Ramos (cell line): ENCODE measurements around the gene ZNF683.

Experiments
- in situ Hi-C: fragments of 300-500 bp; cut with MboI; formaldehyde crosslinking; loops from one replicate; pipeline ENCODE4 v1.14.3; 2022; ENCODE audit warnings: low sequenced_read_pairs; ENCODE audit not compliant: unreplicated experiment

Gene ZNF683

DNA sequence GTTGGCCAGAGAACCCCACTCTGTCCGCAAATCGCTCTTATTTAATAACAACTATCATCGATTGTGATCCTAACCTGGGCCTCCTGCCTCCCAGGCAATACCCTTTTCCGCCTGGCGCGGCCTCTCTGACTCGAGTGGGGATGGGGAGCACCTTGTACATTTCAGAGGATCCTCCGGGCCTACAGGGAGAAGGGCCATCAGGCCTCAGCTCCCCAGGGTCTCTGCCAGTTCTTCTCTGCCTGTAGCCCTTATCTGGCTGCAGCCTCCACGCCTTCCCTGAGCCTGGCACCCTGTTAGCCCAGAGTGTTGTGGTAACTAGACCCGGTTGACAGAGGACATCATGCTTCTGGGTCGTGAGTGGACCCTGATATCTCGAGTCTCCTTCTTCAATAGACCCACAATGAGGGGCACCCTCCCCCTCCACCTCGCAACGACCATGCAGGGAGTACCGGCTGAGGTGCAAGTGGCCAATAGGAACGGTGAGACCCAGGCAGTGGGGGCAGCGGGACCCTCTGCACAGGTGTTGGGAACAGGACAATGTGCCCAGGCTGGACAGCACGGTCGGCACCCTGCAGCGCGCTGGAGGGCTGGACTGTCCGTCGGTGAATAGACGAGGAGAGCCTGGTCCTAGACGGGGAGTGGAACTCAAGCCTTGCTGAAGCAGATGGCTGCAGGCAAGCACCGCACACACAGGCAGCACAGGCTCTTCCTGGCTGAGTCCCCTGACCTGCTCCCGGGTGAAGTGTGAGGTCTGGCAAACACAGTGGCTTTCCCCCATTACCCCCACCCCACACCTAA lies 11.5 kb downstream of the ZNF683 start:
- in situ Hi-C loops = loop anchor here (5.0 kb wide), 1 partner anchor 79 kb away; the partner anchor contains the start of gene SH3BGRL3

DNA sequence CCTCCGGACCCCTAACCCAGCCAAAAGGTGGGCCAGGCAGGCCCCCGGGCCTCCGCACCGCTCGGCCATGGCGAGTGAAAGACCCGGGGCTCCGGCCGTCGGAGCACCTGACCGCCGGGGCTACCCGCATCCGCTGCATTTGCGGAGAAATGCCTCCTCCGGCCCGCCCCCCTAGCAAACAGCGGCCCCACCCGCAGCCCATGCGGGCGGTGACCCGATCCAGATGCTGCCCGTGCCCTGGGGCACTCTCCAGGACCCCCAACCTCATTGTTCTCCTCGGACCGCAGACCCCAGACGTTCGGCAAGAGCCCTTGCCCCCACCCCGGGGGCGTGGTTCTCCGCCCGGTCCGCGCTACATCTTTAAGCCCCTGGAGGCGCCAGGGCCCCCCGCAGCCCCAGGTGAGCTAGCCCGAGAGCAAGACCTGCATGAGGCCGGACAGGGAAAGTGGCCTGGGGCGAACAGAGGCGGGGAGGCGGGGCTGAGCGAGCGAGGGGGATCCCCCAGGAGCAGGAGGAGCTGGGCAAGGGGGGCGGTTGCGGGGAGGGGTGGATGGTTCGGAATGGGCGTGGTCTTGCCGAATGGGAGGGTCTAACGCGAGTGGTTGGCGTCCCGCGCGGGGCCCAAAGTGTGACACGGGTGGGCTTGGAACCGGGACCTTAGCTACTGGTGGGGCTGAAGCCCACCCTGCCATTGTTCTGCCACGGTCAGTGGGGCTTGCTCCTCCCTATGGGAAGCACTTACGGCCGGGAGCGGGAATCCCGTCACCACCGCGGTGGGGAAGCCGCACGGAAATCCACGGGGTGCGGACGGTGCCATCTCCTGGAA lies 12.4 kb downstream of the ZNF683 start:
- in situ Hi-C loops = loop anchor here (5.0 kb wide), 1 partner anchor 78 kb away; the partner anchor contains the start of gene SH3BGRL3

DNA sequence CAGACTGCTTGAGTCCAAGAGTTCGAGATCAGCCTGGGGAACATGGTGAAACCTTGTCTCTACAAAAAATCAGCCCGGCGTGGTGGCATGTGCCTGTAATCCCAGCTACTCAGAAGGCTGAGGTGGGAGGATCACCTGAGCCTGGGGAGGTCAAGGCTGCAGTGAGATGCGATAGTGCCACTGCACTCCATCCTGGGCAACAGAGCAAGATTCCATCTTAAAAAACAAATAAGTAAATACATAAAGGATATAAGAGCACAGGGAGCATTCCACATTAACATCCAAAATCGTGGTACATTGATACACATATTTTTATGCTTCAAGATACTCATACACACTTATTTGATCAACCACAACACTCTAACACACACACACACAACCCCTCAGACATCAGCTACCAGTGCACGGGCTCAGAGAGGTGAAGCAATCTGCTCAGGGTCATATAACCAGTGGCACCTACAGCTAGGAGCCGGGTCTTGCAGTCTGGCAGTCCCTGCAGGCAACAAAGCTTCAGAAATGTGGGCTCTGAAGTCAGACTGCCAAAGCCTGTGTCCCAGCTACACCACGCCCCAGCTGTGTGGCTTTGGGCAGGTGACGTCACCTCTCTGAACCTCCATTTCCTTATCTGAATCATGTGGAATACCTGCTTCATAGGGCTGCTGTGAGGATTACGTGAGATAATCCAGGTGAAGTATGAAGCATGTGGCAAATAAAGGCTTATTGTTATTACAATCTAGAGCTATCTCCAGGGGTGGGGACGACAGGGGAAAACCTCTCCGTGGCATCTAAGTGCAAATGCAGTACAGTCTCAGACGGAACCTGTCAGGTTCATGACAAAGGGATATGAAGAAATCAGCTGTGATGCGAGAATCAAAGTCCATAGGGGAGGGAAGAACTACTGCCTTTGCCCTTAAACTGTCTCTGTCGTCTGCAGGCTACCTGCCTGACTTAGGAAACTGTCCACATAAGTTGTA lies 13.9 kb downstream of the ZNF683 start:
- in situ Hi-C loops = no loop called here

DNA sequence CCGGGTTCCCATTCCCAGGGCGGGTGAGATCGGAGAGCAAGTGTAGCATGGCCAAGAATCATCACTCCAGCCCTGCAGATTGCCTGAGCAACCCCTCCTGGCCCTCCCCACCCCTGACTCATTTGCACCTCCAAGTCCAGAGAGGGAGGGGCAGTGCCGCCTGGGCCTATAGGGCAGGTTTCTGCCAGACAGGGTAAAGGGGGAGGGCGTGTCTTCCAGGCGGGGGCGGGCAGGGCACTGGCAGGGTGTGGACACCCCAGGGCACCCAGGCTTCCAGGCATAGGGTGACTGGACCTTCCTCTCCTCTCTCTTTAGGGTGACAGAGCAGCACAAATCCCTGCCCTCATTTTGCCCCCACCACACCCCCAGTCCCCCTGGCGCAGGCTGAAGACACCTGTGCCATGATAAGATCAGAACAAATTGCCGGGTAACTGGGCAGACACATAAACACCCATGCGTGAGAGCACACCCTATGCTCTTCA lies 15.4 kb downstream of the ZNF683 start:
- in situ Hi-C loops = no loop called here

DNA sequence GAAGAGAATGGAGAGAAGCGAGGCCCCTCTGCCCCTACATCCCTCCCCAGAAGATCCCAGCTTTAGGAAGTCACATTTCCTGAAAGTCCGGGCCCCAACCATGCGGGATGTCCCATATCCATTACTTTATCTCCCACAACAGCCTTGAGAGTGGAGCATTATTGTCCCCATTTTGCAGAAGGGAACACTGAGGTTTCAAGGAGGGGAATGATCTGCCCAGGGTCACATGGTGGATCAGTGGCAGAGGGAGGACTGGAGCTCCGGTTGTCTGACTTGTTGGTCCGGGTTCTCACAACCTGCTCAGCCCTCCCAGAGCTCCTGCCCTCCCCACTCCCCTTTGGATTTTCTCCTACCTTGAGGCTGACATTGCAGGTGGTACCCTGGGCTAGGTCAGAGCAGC lies 16.4 kb downstream of the ZNF683 start:
- in situ Hi-C loops = no loop called here

DNA sequence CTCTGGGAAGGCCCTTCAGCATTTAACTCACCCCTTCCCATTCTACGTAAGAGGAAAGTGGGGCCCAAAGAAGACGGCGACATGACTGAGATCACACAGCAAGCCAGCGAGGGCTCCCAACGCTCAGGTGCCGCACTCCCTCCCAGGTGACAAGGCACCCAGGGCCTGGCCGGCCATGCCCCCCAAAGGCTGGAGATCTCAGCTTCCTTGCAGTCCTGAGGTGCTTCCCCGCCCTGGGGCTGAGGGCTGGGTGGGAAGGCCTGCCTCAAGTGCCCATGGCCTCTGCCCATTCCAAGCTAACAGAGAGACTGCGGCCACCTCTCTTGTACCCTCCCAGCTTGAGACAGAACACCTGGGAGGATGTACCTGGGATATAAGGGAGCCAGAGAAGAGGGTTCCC lies 17.6 kb downstream of the ZNF683 start:
- in situ Hi-C loops = no loop called here

DNA sequence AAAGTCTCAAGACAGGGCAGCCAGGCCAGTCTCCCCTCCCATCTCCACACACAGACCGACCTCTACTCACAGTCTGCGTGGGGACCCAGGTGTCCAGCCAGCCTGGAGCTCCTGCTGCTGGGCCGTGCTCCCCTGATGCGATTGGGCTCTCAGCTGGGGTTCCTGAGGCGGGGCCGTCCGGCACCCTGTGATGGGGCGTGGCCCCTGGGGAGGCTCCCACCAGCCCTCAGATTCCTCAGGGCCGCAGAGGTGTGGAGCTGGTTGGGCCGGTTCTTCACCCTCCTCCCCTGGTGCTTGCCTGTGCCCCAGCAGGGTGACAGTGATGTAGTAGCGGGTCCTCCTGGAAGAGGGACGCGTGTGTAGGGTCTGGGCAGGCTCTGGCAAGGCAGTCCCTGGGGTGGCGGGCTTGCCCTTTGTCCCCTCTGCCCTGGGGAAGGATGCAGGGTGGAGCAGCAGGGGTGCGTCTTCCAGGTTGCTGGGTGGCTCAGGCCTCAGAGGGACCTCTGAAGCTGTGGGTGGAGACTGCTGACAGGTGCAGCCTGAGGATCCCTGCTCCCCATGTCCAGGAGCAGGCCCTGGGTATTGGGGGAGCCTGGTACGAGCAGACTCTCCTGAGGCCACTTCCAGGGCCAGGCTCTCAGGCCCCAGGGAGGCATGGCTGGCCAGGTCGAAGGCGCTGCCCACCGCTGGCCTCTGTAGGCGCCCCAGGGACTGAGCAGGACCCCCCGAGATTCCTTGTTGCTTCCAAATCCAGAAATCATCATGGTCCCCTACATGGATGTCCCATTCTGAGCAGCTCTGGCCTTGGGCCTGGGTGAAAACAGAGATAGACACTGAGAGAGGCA lies 18.4 kb downstream of the ZNF683 start, which contains the start of gene CRYBG2:
CRYBG2 (minus strand) TSS at position 155 of the 845 bp plus-strand sequence. CDS start 7,473 bp downstream, outside the sequence.
- in situ Hi-C loops = no loop called here

DNA sequence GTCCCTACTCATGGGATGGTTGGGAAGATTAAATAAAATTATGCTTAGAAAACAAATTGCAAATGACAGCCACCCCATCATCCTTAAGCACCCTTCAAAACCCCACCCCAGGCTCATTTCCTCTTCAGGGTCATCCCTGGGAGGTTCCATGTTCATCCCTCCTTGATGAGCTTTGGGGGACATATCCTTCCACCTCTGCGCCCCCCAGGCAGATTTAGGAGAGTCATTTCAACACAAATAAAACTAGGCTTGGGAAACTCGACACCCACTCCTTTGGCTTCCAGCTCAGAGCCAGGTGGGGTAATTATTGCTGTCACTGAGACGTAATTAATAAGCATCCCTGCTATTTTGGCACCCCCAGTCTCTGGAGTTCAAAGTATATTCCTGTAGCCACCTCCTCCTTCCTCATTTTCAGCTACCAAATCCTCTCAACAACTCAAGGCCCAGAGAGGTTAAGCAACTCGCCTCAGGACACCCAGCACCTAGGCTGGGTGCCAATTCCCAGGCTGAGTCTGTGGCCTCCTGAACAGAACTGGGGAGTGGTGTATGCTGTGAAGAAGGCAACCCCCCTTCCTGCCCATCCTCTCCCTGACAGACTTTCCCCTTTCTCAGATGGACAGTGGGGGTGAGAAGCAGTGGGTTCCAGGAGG lies 19.2 kb downstream of the ZNF683 start:
- in situ Hi-C loops = no loop called here

DNA sequence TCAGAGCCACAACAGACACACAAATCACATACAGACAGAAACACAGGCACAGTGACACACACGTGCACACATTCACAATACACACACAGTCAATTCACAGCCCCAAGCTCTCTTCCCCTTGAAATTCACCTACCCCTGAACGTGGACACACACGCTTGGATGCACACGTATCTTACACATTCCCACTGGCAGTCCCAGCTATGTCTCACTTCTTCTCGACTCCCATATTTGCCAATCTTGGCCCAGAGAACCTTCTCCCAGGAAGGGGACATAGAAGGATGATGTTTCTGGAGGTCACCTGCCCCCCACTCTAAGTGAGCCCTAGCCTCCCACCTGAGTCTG lies 20.2 kb downstream of the ZNF683 start:
- in situ Hi-C loops = no loop called here

DNA sequence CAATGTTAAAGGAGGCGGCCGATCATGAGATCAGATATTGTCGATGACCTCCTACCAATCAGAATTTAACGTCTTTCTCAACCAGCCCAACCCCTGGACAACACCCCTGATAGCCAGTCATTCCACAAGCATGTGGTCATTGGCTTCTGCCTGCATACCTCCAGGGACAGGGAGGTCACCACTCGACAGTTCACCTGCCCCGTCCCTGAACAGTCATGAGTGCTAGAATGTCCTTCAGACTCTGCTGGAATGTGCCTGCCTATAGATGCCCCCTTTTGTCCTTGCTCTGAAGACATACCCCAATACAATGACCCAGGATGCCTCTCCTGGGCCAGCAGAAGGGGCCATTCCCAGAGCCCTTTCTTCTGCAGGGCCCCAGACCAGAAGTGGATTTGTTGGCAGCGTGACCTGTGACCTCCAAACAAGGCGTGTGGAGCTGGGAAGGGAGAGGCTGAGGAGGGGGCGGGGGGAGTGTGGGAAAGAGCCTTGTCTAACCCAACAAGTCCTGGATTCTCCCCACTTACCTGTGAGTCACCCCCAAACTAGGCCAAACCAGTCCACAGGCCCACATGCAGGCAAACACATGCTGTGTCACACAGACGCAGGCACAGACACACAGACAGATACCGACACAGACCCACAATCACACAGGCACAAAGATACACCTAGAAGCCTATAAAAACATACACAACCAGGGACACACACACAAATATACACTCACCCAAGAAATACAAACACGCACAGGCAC lies 20.8 kb downstream of the ZNF683 start:
- in situ Hi-C loops = no loop called here

DNA sequence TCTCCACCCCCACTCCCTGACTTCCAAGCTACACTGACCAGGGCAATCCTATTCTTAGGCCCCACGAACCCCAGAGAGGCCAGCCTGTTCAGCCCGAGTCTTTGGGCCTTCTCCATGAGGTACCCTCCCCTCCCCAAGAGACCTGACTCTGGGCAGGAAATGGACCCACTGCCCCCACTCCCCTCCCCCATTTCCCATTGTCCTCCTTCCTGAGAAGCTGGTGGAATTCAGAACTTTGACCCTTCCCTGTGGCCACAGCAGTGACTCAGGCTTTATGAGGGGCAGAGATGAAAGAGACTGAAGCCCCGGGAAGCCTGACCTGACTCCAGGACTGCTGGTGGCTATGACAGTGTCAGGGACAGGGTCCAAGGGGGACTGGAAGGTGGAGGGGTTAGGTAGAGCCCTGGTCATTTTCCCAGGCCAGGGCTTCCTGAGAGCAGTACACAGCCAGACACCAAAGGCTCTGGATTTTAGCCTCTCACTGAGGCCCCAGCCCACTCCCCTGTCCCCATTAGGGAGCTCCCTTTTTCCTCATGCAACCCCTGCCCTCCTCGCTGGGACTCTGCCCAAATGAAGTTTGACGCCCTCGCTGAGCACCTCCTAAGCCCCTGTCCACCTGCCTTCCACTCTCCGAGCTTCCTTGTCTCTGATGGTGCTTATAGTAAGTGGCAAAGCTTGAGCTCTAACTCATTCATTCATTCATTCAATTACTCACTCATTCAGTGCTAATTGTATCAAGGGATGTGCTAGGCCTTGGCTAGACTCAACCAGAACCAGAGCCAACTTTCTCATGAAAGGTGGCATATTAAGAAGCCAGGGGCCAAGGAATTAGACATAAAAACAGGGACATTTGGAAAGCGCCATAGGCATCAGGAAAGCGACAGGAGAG lies 21.6 kb downstream of the ZNF683 start:
- in situ Hi-C loops = no loop called here

DNA sequence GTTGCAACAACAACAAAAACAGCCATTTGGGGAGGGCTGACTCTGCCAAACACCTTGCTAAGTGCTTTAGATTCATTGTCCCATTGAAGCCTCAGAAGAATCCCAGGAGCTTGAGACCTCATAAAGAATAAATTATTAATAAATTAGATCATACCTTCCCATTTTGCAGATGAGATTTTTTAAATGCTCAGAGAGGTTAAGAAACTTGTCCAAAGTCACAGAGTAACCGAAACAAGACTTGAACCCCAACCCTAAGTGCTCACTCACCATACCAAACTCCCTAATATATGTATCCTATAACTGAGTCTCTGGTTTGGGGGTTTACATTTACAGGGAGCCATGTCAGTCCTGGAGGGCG lies 22.2 kb downstream of the ZNF683 start:
- in situ Hi-C loops = no loop called here

DNA sequence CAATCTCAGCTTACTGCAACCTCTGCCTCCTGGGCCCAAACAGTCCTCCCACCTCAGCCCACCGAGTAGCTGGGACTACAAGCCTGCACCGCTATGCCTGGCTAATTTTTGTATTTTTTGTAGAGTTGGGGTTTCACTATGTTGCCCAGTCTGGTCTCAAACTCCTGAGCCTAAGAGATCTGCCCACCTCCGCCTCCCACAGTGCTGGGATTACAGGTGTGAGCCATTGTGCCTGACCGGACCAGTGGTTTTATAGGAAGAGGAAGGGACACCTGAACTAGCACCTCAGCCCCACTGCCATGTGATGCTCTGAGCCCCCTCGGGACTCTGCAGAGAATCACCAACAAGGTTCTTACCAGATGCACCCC lies 22.7 kb downstream of the ZNF683 start:
- in situ Hi-C loops = no loop called here

DNA sequence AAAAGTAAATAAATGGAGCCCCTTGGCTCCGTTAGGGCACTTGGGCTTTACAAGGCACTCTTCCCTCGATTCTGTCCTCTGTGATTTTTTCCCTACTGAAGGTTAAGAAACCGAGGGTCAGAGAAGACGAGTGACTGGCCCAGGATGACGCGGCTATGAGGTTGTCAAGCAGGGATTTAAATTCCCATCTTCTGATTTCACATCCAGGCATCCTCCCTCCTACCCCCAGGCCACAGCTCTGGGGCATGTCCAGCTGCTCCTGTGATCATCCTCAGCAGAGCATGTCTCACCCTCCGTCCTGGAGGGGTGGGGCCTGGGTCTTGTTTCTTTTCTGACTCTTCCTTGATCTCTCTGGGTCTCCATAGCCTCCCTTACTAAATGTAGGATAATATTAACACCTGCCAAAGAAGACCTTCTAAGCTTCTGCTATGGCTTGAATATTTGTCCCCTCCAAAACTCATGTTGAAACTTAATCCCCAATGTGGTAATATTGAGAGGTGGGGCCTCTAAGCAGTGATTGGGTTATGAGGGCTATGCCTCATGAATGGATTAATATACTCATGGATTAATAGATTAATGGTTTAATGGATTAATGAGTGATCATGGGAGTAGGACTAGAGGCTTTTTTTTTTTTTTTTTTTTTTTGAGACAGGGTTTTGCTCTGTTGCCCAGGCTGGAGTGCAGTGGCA lies 23.2 kb downstream of the ZNF683 start:
- in situ Hi-C loops = no loop called here

DNA sequence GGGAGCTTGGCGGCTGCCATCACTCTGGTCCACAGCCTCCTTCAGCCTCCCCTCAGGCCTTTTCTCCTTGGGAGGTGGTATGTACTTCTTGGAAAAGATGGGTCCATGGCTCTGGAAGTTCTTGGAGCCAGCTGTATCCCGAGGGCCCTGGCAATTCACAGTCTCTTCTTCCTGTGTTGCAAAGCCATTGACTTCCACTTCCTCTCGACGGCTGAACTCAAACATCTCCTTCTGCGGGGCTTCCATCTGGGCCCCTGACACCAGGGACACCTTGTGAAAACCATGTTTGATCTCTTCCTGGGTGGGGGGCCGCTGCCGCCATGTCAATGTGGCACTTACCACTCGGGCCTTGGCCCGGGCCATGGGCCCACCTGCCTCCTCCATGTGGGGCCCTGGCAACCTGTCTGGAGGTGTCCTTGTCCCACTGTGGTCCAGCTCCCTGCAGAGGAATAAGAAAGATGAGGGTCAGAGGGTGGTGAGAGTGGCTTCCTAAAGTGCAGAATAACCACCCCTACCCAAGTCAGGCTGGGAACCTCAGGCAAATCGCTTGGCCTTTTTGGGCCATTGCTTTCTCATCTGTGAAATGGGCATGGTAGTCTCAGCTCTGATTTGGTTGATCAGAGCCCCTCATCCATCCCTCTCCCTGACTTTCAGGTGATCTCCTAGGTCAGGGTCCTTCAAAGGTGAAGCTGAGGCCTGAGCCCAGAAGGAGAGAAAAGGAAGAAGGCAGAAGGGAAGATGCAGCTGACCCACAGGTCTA lies 26.1 kb downstream of the ZNF683 start:
- in situ Hi-C loops = no loop called here

DNA sequence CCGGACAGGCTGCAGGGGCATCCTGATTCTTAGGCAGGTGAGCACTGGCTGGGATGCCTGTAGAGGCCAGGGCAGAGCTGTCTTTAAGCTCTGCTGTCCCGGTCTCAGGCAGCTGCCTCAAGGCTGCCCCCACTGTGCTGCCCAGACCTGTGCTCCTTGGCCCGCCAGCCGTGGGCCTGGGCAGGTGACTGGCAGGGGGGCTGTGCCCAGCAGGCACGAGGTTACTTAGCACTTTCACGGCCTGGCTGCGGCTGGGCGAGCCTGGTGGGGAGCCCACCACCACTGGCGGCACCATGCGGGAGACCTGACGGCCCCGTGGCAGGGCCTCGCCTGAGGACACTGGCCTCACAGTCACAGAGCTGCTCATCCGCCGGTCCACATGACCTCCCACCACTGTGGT lies 26.8 kb downstream of the ZNF683 start:
- in situ Hi-C loops = no loop called here
